Measurements from ENCODE around the gene SPRY4. TPM values are rescaled to one million over a fixed set of nuclear protein-coding genes. Genes with fewer than 3 reads are reported as not detected.

The SPRY4 gene
- total and polyA plus RNA-seq, 8 donors: 1.5 to 6.3 (median 2.9) TPM

DNA sequence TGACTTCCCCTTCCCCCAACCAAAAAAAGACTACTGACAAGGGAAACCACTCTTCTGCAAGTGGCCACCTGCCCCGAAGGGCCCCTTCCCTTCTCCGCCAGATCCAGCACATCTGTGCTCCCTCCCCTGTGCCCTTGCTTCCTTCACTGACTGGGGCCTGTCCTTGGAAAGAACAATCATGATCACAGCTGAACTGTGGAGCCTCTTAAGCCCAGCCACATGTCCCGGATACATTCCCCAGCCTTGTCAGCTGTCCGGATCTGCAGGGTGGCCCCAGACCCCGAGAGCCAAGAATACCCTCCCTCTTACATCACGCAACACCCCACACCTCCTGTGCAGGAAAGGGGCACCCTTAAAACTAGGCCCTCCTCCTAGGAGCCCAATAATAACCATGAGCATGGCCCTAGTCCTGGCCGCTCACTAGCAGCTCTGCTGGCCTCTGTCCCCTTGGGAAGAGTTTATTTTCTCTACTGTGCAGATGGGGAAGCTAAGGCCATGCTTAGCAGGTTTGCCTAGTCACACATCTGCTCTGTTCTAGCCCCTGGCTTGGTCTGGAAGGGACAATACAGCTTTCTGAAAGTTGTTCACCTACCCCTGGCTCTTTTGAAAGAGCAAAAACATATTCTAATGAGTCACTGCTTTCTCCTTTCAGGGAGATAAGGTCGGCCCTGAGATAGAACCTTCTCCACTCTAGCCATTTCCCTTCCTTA is 3.8 kb downstream of the SPRY4 start:
- 60 to 62% methylated on average over 8 of the region's 8 CpGs for WGBS, 2 donors
- no peak overlapping the region for H3K27ac ChIP-seq
- peak overlapping the region in 1 of 4 donors; percentile 7 for H3K4me3 ChIP-seq
- no peaks in the 10 kb centered on the region for H3K27me3 ChIP-seq
- DNase-seq: no peak
- intact Hi-C loops (cut with DNase I): no loop called here
- no peak for TF ChIP-seq CTCF (IDR thresholded peaks at IDR 0.05)
- no peaks in the 10 kb centered on the region for H3K9me3 ChIP-seq
- FAIRE-seq: no peak
- H3K36me3 ChIP-seq: no peaks in the 10 kb centered on the region
- H3K4me1 ChIP-seq: peaks cover 0 to 5% (median 4%) of the 10 kb centered on the region in 3 donors
- no peak for ATAC-seq

- no peak for TF ChIP-seq CTCF (IDR thresholded peaks at IDR 0.05)
- Histone ChIP-seq H3K4me1 (peaks cover 0 to 5% (median 2%) of the 10 kb centered on the region in 3 donors), H3K9me3 (no peaks in the 10 kb centered on the region), H3K27me3 (no peaks in the 10 kb centered on the region), H3K36me3 (no peaks in the 10 kb centered on the region), H3K27ac (no peak overlapping the region), H3K4me3 (no peak overlapping the region)
- intact Hi-C loops (cut with DNase I): no loop called here
- FAIRE-seq (no peak), ATAC-seq (no peak), DNase-seq (no peak)
- 30 to 46% methylated on average over 4 of the region's 4 CpGs for WGBS, 2 donors
Observed at GRCh38 chr5:142320430-142320738, 4.4 kb downstream of the SPRY4 start.

GRCh38 chr5:142319560-142320429 is 5.0 kb downstream of the SPRY4 start:
- no peak for ATAC-seq
- no peak for DNase-seq
- Histone ChIP-seq H3K36me3 (no peaks in the 10 kb centered on the region), H3K4me3 (no peak overlapping the region), H3K27me3 (no peaks in the 10 kb centered on the region), H3K4me1 (peaks cover 0 to 5% (median 0%) of the 10 kb centered on the region in 3 donors), H3K9me3 (no peaks in the 10 kb centered on the region), H3K27ac (no peak overlapping the region)
- 40 to 46% methylated on average over 7 of the region's 7 CpGs for WGBS, 2 donors
- intact Hi-C loops (cut with DNase I): no loop called here
- no peak for FAIRE-seq
- TF ChIP-seq CTCF (IDR thresholded peaks at IDR 0.05): no peak

DNA sequence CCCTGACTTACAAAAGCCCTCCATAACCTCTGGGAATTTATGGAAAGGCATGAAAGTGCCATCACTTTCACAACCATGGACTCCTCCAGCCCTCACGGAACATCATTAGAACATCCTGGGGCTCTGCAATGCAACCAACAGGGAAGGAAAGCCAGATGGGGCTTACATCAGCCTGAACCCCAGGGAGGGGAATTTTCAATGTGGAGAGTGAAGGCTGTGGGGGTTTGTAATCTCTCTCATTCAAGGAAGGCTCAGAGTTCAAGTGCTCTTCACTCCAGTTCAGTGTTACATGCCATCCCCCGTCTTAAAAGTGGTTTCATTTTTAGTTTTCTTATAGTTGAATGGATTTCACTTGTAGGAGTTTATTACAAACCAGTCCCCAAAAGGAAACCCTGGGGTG is 5.7 kb downstream of the SPRY4 start:
- H3K4me3 ChIP-seq: no peak overlapping the region
- DNase-seq (no peak), ATAC-seq (no peak), FAIRE-seq (no peak)
- no peak for TF ChIP-seq CTCF (IDR thresholded peaks at IDR 0.05)
- no peaks in the 10 kb centered on the region for H3K27me3 ChIP-seq
- H3K9me3 ChIP-seq: no peaks in the 10 kb centered on the region
- 64 to 84% methylated on average over 2 of the region's 2 CpGs for WGBS, 2 donors
- H3K27ac ChIP-seq: no peak overlapping the region
- H3K36me3 ChIP-seq: no peaks in the 10 kb centered on the region
- H3K4me1 ChIP-seq: no peaks in the 10 kb centered on the region
- intact Hi-C loops (cut with DNase I): no loop called here

DNA sequence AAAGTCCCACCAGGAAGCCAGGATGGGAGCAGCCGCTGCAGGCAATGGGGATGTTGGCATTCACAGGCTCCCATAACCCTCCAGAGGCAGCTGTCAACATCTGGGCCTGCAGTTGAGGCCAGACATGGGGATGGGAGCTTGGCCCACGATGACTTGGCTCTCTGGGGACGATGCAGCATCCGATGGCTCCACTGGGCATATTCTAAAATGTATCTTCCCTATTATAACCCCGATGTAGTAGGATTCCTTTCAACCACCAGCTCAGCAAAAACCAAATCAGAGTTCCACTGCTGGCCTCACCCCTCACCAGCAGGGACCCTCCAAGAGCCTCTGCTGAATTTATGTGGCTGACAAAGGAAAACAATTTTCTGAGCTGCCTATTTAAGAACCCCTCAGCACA is 7.1 kb downstream of the SPRY4 start:
- no peak overlapping the region for H3K4me3 ChIP-seq
- H3K9me3 ChIP-seq: no peaks in the 10 kb centered on the region
- ATAC-seq (no peak), DNase-seq (no peak), FAIRE-seq (no peak)
- TF ChIP-seq CTCF (IDR thresholded peaks at IDR 0.05): no peak
- H3K4me1 ChIP-seq: no peaks in the 10 kb centered on the region
- no peaks in the 10 kb centered on the region for H3K36me3 ChIP-seq
- WGBS, 2 donors: 70 to 76% methylated on average over 5 of the region's 5 CpGs
- intact Hi-C loops (cut with DNase I): no loop called here
- H3K27me3 ChIP-seq: no peaks in the 10 kb centered on the region
- H3K27ac ChIP-seq: no peak overlapping the region
